Measurements from ENCODE around the gene CAPN5. TPM values are rescaled to one million over a fixed set of nuclear protein-coding genes. Genes with fewer than 3 reads are reported as not detected.

CAPN5 gene
- total and polyA plus RNA-seq, 2 of the 8 experiments (the other 6 are each of a cell fraction or from before 2014, with no cell fraction given): 21.5 to 22.4 TPM

DNA sequence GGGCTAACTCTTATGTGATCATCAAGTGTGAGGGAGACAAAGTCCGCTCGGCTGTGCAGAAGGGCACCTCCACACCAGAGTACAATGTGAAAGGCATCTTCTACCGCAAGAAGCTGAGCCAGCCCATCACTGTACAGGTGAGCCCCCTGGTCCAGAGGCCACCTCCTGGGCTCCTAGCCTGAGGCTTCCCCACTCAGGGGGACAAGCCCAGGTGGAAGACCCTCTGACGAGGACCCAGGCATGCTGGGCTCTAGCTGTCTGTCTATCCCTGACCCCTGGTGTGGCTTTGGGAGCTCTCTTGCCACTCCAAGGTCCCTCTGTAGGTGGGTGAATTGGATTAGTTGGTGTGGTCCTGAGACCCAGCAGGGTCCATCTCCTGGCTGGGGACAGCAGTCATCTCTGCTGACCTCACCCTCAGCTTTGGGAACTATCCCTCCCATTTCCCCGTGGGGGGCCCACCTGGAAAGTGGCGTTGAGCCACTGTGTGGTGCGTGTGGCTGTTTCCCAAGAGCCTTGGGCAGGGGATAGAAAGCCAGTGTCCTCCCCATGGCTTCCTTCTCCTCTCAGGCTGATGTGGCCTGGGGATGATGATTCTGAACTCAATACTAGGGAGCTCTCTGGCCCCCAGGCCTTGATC lies 55.9 kb downstream of the CAPN5 start:
- Histone ChIP-seq H3K4ac (replicated peaks; ENCODE audit: insufficient read length, low read depth, low read length) (no peak overlapping the region), H3K79me1 (ENCODE audit: low read depth, low read length) (no peaks in the 10 kb centered on the region), H3K79me2 (ENCODE audit: control insufficient read depth in 1 of 2, insufficient read depth in 2 of 2, low read length in 2 of 2) (no peaks in the 10 kb centered on the region), H3K18ac (ENCODE audit: extremely low read depth, low read length) (no peak overlapping the region), H2BK15ac (ENCODE audit: low read length) (no peak overlapping the region), H2AFZ (ENCODE audit: low read length) (no peak overlapping the region), H4K91ac (replicated peaks; ENCODE audit: insufficient read length, low read length) (no peak overlapping the region), H2BK5ac (ENCODE audit: low read depth, low read length) (no peak overlapping the region), H3K56ac (replicated peaks; ENCODE audit: insufficient read length, low read depth, low read length) (no peak overlapping the region), H4K8ac (ENCODE audit: extremely low read depth, insufficient read depth, low read length) (peak overlapping the region; percentile 63; the same call in 1 of the 2 replicates), H4K20me1 (replicated peaks in 1 of 2; ENCODE audit: control insufficient read depth in 1 of 2, insufficient read depth in 2 of 2, low read length in 2 of 2) (no peaks in the 10 kb centered on the region), H3K9me3 (ENCODE audit: insufficient read depth in 2 of 2, low read depth in 1 of 2, low read length in 1 of 2) (no peaks in the 10 kb centered on the region), H2AK5ac (ENCODE audit: low read depth, low read length) (no peak overlapping the region), H3K14ac (ENCODE audit: insufficient read length) (no peak overlapping the region), H3K23ac (ENCODE audit: insufficient read length) (no peak overlapping the region), H4K5ac (ENCODE audit: insufficient read length, low read depth, low read length) (no peak overlapping the region), H3K4me1 (replicated peaks in 1 of 4; ENCODE audit: control insufficient read depth in 3 of 4, insufficient read depth in 4 of 4, low read length in 3 of 4) (peaks cover 2 to 10% (median 3%) of the 10 kb centered on the region in 4 experiments), H3K27ac (ENCODE audit: low read depth, low read length) (no peak overlapping the region), H3K36me3 (ENCODE audit: control insufficient read depth in 2 of 4, insufficient read depth in 4 of 4, low read length in 3 of 4) (no peaks in the 10 kb centered on the region; a peak in 1 of 8 replicates), H3K4me3 (ENCODE audit: extremely low read depth in 1 of 4, insufficient read depth in 2 of 4, low read depth in 3 of 4, low read length in 4 of 4) (no peak overlapping the region), H3K27me3 (replicated peaks in 1 of 4; ENCODE audit: control insufficient read depth in 3 of 4, extremely low read depth in 1 of 4, insufficient read depth in 3 of 4, low read length in 3 of 4) (0 out of 7 replicates have a peak, but pooled peaks cover 0 to 1% (median 0%) of the 10 kb centered on the region in 4 experiments), H3K23me2 (ENCODE audit: low read depth, low read length) (0 out of 2 replicates have a peak, but pooled peaks cover 5% of the 10 kb centered on the region), H2BK12ac (ENCODE audit: low read depth, low read length) (no peak overlapping the region), H2BK120ac (replicated peaks; ENCODE audit: low read depth, low read length) (no peak overlapping the region), H3K9ac (replicated peaks in 1 of 4; ENCODE audit: extremely low read depth in 1 of 4, low read depth in 3 of 4, low read length in 3 of 4) (no peak overlapping the region), H2BK20ac (ENCODE audit: low read length) (no peak overlapping the region), H3K4me2 (ENCODE audit: insufficient read depth in 1 of 2, low read depth in 2 of 2, low read length in 2 of 2) (no peak overlapping the region)
- TF ChIP-seq POLR2A (IDR thresholded peaks at IDR 0.05; ENCODE audit: control extremely low read depth in 1 of 2, low read depth in 2 of 2, low read length in 2 of 2) (no peak), HDAC2 (IDR thresholded peaks at IDR 0.05; ENCODE audit: borderline replicate concordance in 1 of 2, low read depth in 2 of 2, low read length in 2 of 2) (no peak)
- WGBS, 2 experiments (ENCODE audit: extremely low coverage in 1 of 2, insufficient coverage in 1 of 2, insufficient read length in 1 of 2, insufficient replicate concordance in 2 of 2, low coverage in 1 of 2, low lambda C conversion rate in 2 of 2, missing lambda C conversion rate in 1 of 2): 95% methylated on average over 7 of the region's 7 CpGs; no CpG with 5 or more reads in 1 of the 2 experiments
- ChIA-PET POLR2A (ENCODE audit: partially characterized antibody) (interaction anchor here (1.1 to 1.3 kb wide), 2 partner anchors 10 to 51 kb away, joined by 3 read pairs; no protein-coding TSS in a partner anchor), CTCF (ENCODE audit: partially characterized antibody) (interaction anchor here (1.3 to 13.9 kb wide), 9 partner anchors 7 to 76 kb away, joined by 3 to 170 read pairs (median 7); no protein-coding TSS in a partner anchor)
- DNase-seq (ENCODE audit: low read depth in 1 of 2, low spot score in 2 of 2) (no peak), FAIRE-seq (no peak)
